MCF 10A (cell line): ENCODE data around the gene SSTR1. TPM values are rescaled to one million over a fixed set of nuclear protein-coding genes. Genes with fewer than 3 reads are reported as not detected.
A peak's percentile ranks its signal among the peaks of the same experiment; 100 is the strongest.

ENCODE experiments used
- BruUV-seq: library from RNA; stranded (reverse); fragments of 400-500 nt; replicated peaks from 2 replicates; lab custom pipeline; 2021; lab: Mats Ljungman, UMichigan
- CTCF ChIA-PET: fragments of 300-600 bp; sonication (Branson Sonifier 250); formaldehyde crosslinking; extraction: SDS; loops from one replicate; lab custom pipeline; 2021; ENCODE audit warnings: antibody characterized with exemption, inconsistent platforms; lab: Yijun Ruan, JAX
- POLR2A ChIA-PET: fragments of 300-600, 350-650 bp; sonication (Branson Sonifier 250); formaldehyde crosslinking; extraction: SDS; loops from one replicate; lab custom pipeline; 2020; ENCODE audit warnings: antibody characterized with exemption, inconsistent platforms; lab: Yijun Ruan, JAX
- DNase-seq: peaks from one replicate; pipeline ENCODE4 v3.0.0-alpha.2; 2018; ENCODE audit not compliant: unreplicated experiment
- H3K27ac Mint-ChIP-seq: one replicate; pipeline ENCODE4 v1.8.0; 2022; ENCODE audit warnings: mild to moderate bottlenecking, low read depth, mixed read lengths; ENCODE audit not compliant: unreplicated experiment
- H3K27me3 Mint-ChIP-seq: one replicate; pipeline ENCODE4 v1.8.0; 2022; ENCODE audit warnings: mixed read lengths; ENCODE audit not compliant: insufficient read depth, unreplicated experiment
- H3K36me3 Mint-ChIP-seq: one replicate; pipeline ENCODE4 v1.8.0; 2022; ENCODE audit warnings: mild to moderate bottlenecking, moderate library complexity, mixed read lengths; ENCODE audit not compliant: insufficient read depth, unreplicated experiment
- H3K4me1 Mint-ChIP-seq: one replicate; pipeline ENCODE4 v1.8.0; 2022; ENCODE audit warnings: mixed read lengths; ENCODE audit not compliant: insufficient read depth, unreplicated experiment
- H3K4me3 Mint-ChIP-seq: one replicate; pipeline ENCODE4 v1.8.0; 2022; ENCODE audit warnings: mild to moderate bottlenecking, moderate library complexity, mixed read lengths; ENCODE audit not compliant: unreplicated experiment
- H3K9me3 Mint-ChIP-seq: one replicate; pipeline ENCODE4 v1.8.0; 2022; ENCODE audit warnings: mixed read lengths; ENCODE audit not compliant: unreplicated experiment
- intact Hi-C: fragments of 100-400 bp; cut with micrococcal nuclease; formaldehyde crosslinking; loops from 2 replicates; pipeline ENCODE4 v1.14.1; 2022
- total RNA-seq: library from RNA; stranded (reverse); gene quantifications from 2 replicates; pipeline ENCODE4 v1.2.3, GENCODE V29; 2022
- TF ChIP-seq, protein P1 (sequence below): fragments of 200-600 bp; IDR thresholded peaks from one replicate; pipeline ENCODE4 v1.8.0; 2022; ENCODE audit warnings: antibody characterized with exemption, mild to moderate bottlenecking; ENCODE audit not compliant: unreplicated experiment

The SSTR1 gene
- total RNA-seq, 1 experiment from 2014 or later, result 0.33 TPM

- Mint-ChIP-seq H3K27me3 (no peaks in the 10 kb centered on the region), H3K36me3 (no peaks in the 10 kb centered on the region), H3K4me3 (no peak overlapping the region), H3K27ac (peak overlapping the region; percentile 66), H3K4me1 (no peaks in the 10 kb centered on the region), H3K9me3 (peaks cover 8% of the 10 kb centered on the region)
- no TSS peak for BruUV-seq
- CTCF ChIA-PET, result interaction anchor here (0.6 to 1.6 kb wide), 2 partner anchors 58 to 759 kb away, joined by 3 to 4 read pairs; no protein-coding TSS in a partner anchor
- POLR2A ChIA-PET, result interaction anchor here (0.6 to 0.8 kb wide), 3 partner anchors 26 to 847 kb away, joined by 3 to 4 read pairs (median 3); no protein-coding TSS in a partner anchor
- no peak for DNase-seq
- intact Hi-C loops, result no loop called here
- TF ChIP-seq, protein P1, sequence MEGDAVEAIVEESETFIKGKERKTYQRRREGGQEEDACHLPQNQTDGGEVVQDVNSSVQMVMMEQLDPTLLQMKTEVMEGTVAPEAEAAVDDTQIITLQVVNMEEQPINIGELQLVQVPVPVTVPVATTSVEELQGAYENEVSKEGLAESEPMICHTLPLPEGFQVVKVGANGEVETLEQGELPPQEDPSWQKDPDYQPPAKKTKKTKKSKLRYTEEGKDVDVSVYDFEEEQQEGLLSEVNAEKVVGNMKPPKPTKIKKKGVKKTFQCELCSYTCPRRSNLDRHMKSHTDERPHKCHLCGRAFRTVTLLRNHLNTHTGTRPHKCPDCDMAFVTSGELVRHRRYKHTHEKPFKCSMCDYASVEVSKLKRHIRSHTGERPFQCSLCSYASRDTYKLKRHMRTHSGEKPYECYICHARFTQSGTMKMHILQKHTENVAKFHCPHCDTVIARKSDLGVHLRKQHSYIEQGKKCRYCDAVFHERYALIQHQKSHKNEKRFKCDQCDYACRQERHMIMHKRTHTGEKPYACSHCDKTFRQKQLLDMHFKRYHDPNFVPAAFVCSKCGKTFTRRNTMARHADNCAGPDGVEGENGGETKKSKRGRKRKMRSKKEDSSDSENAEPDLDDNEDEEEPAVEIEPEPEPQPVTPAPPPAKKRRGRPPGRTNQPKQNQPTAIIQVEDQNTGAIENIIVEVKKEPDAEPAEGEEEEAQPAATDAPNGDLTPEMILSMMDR, result no peak
Observed at GRCh38 chr14:38256533-38256840, 48.8 kb downstream of the SSTR1 start.

DNA sequence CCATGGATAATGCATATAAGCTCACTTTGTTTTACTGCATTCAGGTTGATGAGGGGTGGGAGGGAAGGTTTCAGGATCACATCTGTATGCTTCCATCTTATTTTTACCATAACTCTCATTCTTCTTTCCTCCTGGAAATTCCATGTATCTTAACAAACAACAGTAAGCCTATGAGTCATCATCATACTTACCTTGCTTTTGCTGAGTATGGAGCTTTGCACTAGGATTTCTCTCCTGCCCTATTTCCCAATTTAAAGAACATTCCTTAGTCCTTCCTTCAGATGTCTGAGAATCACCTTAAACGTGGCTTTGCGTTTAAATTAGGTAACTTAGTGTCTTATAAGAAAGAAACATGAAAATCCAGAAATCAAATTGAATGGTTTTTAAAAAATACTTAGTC lies 49.8 kb downstream of the SSTR1 start:
- Mint-ChIP-seq H3K27ac (peak overlapping the region; percentile 66), H3K27me3 (no peaks in the 10 kb centered on the region), H3K4me3 (no peak overlapping the region), H3K4me1 (no peaks in the 10 kb centered on the region), H3K36me3 (no peaks in the 10 kb centered on the region), H3K9me3 (peaks cover 16% of the 10 kb centered on the region)
- TF ChIP-seq, protein P1, result no peak
- intact Hi-C loops, result no loop called here
- DNase-seq, result peak; percentile 49
- POLR2A ChIA-PET, result interaction anchor here (0.7 to 2.0 kb wide), 9 partner anchors 15 to 60 kb away, joined by 3 to 7 read pairs (median 4); no protein-coding TSS in a partner anchor
- CTCF ChIA-PET, result interaction anchor here (0.6 to 1.6 kb wide), 5 partner anchors 14 to 79 kb away, joined by 3 to 4 read pairs (median 3); no protein-coding TSS in a partner anchor
- no TSS peak for BruUV-seq

GRCh38 chr14:38261620-38262019 lies 53.9 kb downstream of the SSTR1 start:
- ChIA-PET POLR2A (interaction anchor here (0.7 kb wide), 1 partner anchor 664 kb away, joined by 4 read pairs; no protein-coding TSS in a partner anchor), CTCF (interaction anchor here (0.6 kb wide), 1 partner anchor 362 kb away, joined by 3 read pairs; no protein-coding TSS in a partner anchor)
- Mint-ChIP-seq H3K36me3 (no peaks in the 10 kb centered on the region), H3K9me3 (peaks cover 22% of the 10 kb centered on the region), H3K27ac (no peak overlapping the region), H3K27me3 (no peaks in the 10 kb centered on the region), H3K4me1 (no peaks in the 10 kb centered on the region), H3K4me3 (no peak overlapping the region)
- no peak for DNase-seq
- BruUV-seq, result no TSS peak
- TF ChIP-seq, protein P1, result no peak
- intact Hi-C loops, result no loop called here

Other genes with a start within 250 kb of the SSTR1 start
- gene CLEC14A, start 48.2 kb downstream of the SSTR1 start, total RNA-seq, result not detected in 2 replicates